Retinal pigment epithelial cell (primary cell): ENCODE measurements around the gene PSKH1.

Source experiments
- DNase-seq: peaks from one replicate; pipeline ENCODE4 v3.0.0-alpha.2; 2010; ENCODE audit warnings: low read depth
- H3K4me3 ChIP-seq: 2 replicates; pipeline ENCODE4 v1.5.1; 2011; ENCODE audit warnings: mild to moderate bottlenecking, low read length, control low read depth, moderate library complexity
- CTCF ChIP-seq: conservative IDR thresholded peaks from 2 replicates; pipeline ENCODE4 v1.5.1; 2011; ENCODE audit warnings: low read depth, low read length, control low read depth, inconsistent platforms

PSKH1 gene

GRCh38 chr16:67892899-67893742 lies at the start of gene PSKH1:
Gene PSKH1 (plus strand): TSS chr16:67893254. CDS start chr16:67908750, 15,496 bp downstream.
- DNase-seq, result peak; percentile 78
- no peak for TF ChIP-seq CTCF
- H3K4me3 ChIP-seq, result peak within 1 kb of the TSS; percentile 83

- TF ChIP-seq CTCF, result no peak
- peak overlapping the region; percentile 96 for H3K4me3 ChIP-seq
- no peak for DNase-seq
Measured at GRCh38 chr16:67843343-67843765, 49.7 kb upstream of the PSKH1 start.

GRCh38 chr16:67844497-67844896 lies 48.6 kb upstream of the PSKH1 start:
- peak; percentile 17 for TF ChIP-seq CTCF
- H3K4me3 ChIP-seq, result no peak overlapping the region
- no peak for DNase-seq

- DNase-seq, result no peak
- TF ChIP-seq CTCF, result no peak
- peak overlapping the region; percentile 88 for H3K4me3 ChIP-seq
Measured at GRCh38 chr16:67845291-67846062, 47.6 kb upstream of the PSKH1 start.

- TF ChIP-seq CTCF, result no peak
- H3K4me3 ChIP-seq, result peak overlapping the region; percentile 88
- no peak for DNase-seq
Measured at GRCh38 chr16:67846063-67846319, 47.1 kb upstream of the PSKH1 start.

GRCh38 chr16:67846320-67847063 lies 46.6 kb upstream of the PSKH1 start, which contains the start of gene NUTF2:
Gene NUTF2 (plus strand): TSS chr16:67846933. CDS start chr16:67865131, 18,198 bp downstream.
- TF ChIP-seq CTCF, result no peak
- peak; percentile 70 for DNase-seq
- peak within 1 kb of the TSS; percentile 88 for H3K4me3 ChIP-seq
